Stimulated activated naive B cell treated with anti-CD40 and anti-IgM and Interleukin-4, amounts not matched to agents 10 μg/mL and 1 μg/mL and 100 μg/mL, for 72 hours (primary cell): ENCODE measurements around the gene SCGB2B2.
"Not testable (repeated sequence)": the region's sequence is repeated elsewhere in the genome, so short reads cannot be mapped to it uniquely, and the experiment has no call there.

Experiments used
- ATAC-seq, 2 donors: fragments of 150-1000 bp; cut with Tn5 transposase; replicated peaks; 2 replicates each; pipeline ENCODE4 v1.10.0; 2021; ENCODE audit warnings: moderate library complexity in 1 of 2
- DNase-seq: peaks from one replicate; pipeline ENCODE4 v3.0.0; 2021
- H3K27ac Mint-ChIP-seq: one replicate; pipeline ENCODE4 v1.8.0; 2022; ENCODE audit warnings: mild to moderate bottlenecking, mixed read lengths
- H3K27me3 Mint-ChIP-seq, 2 donors: one replicate each; pipeline ENCODE4 v1.8.0; 2022; ENCODE audit warnings: mixed read lengths in 2 of 2
- H3K36me3 Mint-ChIP-seq, 2 donors: one replicate each; pipeline ENCODE4 v1.8.0; 2022; ENCODE audit warnings: mixed read lengths in 2 of 2, mild to moderate bottlenecking in 1 of 2
- H3K4me1 Mint-ChIP-seq, 2 donors: one replicate each; pipeline ENCODE4 v1.8.0; 2022; ENCODE audit warnings: mixed read lengths in 2 of 2, mild to moderate bottlenecking in 1 of 2
- H3K4me3 Mint-ChIP-seq, 2 donors: one replicate each; pipeline ENCODE4 v1.8.0; 2022; ENCODE audit warnings: mild to moderate bottlenecking in 2 of 2, mixed read lengths in 2 of 2, moderate library complexity in 1 of 2
- H3K9me3 Mint-ChIP-seq, 2 donors: one replicate each; pipeline ENCODE4 v1.8.0; 2022; ENCODE audit warnings: mixed read lengths in 2 of 2, mild to moderate bottlenecking in 1 of 2

SCGB2B2 gene

DNA sequence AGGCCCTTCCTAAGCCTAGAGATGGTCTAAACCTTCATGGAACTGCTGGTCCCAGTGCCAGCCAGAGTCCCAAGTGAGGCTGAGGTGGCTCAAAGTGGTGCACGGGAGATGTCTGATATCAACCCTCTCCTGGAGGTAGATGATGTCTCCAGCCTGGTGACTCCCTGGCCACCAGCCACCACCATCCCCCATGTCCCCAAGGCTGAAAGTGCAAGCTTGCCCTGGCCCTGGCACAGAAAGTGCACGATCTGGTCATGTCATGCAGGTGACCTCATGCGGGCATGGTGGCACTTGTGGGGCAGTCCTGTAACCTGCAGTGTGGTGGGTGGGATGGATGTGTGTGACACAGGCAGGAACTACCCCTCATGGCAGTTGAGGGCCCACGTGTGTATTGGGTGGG, 11.7 kb downstream of the SCGB2B2 start:
- H3K36me3 Mint-ChIP-seq, H3K4me3 Mint-ChIP-seq, H3K27ac Mint-ChIP-seq, ATAC-seq, H3K9me3 Mint-ChIP-seq, DNase-seq, H3K27me3 Mint-ChIP-seq: not testable (repeated sequence)
- H3K4me1 Mint-ChIP-seq: peaks cover 0 to 11% of the 10 kb centered on the region in 2 donors

- H3K27ac Mint-ChIP-seq: no peak overlapping the region
- DNase-seq (no peak), ATAC-seq (no peak)
- peaks cover 0 to 11% of the 10 kb centered on the region in 2 donors for H3K4me1 Mint-ChIP-seq
- H3K36me3 Mint-ChIP-seq: peaks cover 2 to 3% of the 10 kb centered on the region in 2 donors
- peaks cover 0 to 10% of the 10 kb centered on the region in 2 donors for H3K27me3 Mint-ChIP-seq
- H3K9me3 Mint-ChIP-seq: peaks cover 0 to 2% of the 10 kb centered on the region in 2 donors
- no peak overlapping the region for H3K4me3 Mint-ChIP-seq
Observed at GRCh38 chr19:34664870-34665269, 12.1 kb downstream of the SCGB2B2 start.

DNA sequence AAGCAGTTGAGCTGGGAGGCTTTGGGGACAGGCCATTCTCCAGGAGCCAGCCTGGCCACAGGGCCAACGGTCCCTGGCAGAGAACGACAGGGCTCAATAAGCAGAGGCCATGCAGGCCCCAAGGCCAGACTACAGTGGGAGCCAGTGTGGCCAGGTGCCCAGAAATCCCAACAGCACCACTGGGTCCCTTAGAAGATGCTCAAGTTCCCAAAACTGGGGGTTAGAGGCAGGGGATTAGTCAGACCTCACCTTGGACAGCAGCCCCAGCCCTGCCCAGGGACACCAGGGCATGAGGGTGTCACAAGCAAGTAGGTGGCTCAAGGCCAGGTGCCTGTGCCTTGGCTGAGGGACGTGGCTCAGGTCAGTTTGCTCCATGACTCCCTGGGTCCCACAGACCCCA, 12.8 kb downstream of the SCGB2B2 start:
- DNase-seq (no peak), ATAC-seq (no peak)
- Mint-ChIP-seq H3K36me3 (peaks cover 2 to 3% of the 10 kb centered on the region in 2 donors), H3K4me1 (peaks cover 0 to 11% of the 10 kb centered on the region in 2 donors), H3K9me3 (peaks cover 0 to 2% of the 10 kb centered on the region in 2 donors), H3K4me3 (no peak overlapping the region), H3K27me3 (peaks cover 2 to 12% of the 10 kb centered on the region in 2 donors), H3K27ac (peak overlapping the region; percentile 44)

DNA sequence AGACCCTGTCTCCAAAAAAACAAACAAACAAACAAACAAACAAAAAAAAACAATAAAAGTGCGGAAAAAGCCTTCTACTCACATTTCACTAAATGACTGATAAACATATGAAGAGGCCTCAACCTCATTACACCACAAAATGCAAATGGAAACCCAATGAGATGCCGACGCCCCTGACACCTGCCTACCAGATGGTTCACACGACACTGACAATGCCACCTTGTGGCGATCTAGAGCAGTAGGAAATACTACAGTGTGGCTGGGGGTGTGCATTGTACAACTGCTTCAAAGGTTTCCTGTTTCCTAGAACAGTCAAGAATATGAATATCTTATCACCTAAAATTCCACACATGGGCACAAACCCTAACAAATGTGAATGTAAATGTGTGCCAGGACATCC, 14.0 kb downstream of the SCGB2B2 start:
- H3K27ac Mint-ChIP-seq: no peak overlapping the region
- peaks cover 0 to 11% of the 10 kb centered on the region in 2 donors for H3K4me1 Mint-ChIP-seq
- no peak overlapping the region for H3K4me3 Mint-ChIP-seq
- peak; percentile 92 to 95 for ATAC-seq
- H3K9me3 Mint-ChIP-seq: peaks cover 2 to 4% of the 10 kb centered on the region in 2 donors
- no peak for DNase-seq
- peaks cover 12 to 24% of the 10 kb centered on the region in 2 donors for H3K27me3 Mint-ChIP-seq
- peaks cover 2 to 12% of the 10 kb centered on the region in 2 donors for H3K36me3 Mint-ChIP-seq

DNA sequence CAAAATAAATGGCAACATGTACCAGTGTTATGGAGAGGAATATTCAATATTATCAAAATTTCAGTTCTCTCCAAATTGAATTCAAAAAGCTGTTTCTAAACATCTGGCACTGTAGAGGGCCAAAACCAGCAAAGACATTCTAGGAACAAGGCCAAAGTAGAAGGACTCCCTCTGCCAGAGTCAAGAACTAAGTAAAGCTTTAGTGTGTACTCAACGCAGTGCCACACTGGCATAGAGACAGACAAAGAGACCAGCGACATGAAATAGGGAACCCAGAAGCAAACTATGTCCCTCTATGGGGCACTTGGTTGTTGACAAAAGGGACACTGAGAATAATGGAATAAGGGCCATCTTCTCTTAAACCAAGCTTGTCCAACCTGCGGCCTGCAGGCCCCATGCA, 15.6 kb downstream of the SCGB2B2 start:
- no peak for ATAC-seq
- H3K4me1 Mint-ChIP-seq: peaks cover 0 to 11% of the 10 kb centered on the region in 2 donors

GRCh38 chr19:34655651-34656050, 21.3 kb downstream of the SCGB2B2 start:
- Mint-ChIP-seq H3K4me3 (no peak overlapping the region), H3K27me3 (peaks cover 28 to 44% of the 10 kb centered on the region in 2 donors), H3K36me3 (peaks cover 4 to 30% of the 10 kb centered on the region in 2 donors), H3K27ac (no peak overlapping the region), H3K9me3 (peaks cover 11 to 26% of the 10 kb centered on the region in 2 donors), H3K4me1 (peaks cover 0 to 2% of the 10 kb centered on the region in 2 donors)
- ATAC-seq (no peak), DNase-seq (no peak)

More for the DNA sequence above, 15.6 kb downstream of the SCGB2B2 start:
- no peak overlapping the region for H3K4me3 Mint-ChIP-seq
- peaks cover 3 to 8% of the 10 kb centered on the region in 2 donors for H3K9me3 Mint-ChIP-seq
- no peak overlapping the region for H3K27ac Mint-ChIP-seq
- peaks cover 21 to 35% of the 10 kb centered on the region in 2 donors for H3K27me3 Mint-ChIP-seq
- DNase-seq: no peak
- peaks cover 0 to 15% of the 10 kb centered on the region in 2 donors for H3K36me3 Mint-ChIP-seq

DNA sequence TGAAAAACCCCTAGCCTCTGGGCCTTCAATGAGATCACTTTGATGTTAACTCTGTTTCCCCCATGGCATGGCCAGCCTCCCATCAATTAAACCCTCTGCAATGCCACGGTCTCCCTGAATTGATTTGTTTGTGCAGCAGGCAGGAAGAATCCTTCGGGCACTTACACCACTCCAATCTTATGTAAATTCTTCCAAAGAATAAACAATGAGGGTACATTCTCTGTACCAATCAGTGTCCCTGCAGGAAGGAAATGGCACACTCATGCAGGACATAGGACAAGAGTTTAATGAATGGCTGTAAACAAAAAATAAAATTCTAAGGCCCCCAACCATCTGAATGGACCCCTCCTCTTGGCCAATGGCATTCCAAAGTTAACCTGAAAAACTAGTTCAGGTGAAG, 22.2 kb downstream of the SCGB2B2 start:
- H3K27me3 Mint-ChIP-seq: peaks cover 30 to 42% of the 10 kb centered on the region in 2 donors
- no peak overlapping the region for H3K4me3 Mint-ChIP-seq
- no peak for DNase-seq
- H3K4me1 Mint-ChIP-seq: peaks cover 0 to 2% of the 10 kb centered on the region in 2 donors
- H3K9me3 Mint-ChIP-seq: peaks cover 9 to 26% of the 10 kb centered on the region in 2 donors
- ATAC-seq: no peak
- H3K36me3 Mint-ChIP-seq: peaks cover 5 to 30% of the 10 kb centered on the region in 2 donors
- H3K27ac Mint-ChIP-seq: no peak overlapping the region

- no peak overlapping the region for H3K4me3 Mint-ChIP-seq
- H3K9me3 Mint-ChIP-seq: peaks cover 8 to 17% of the 10 kb centered on the region in 2 donors
- H3K4me1 Mint-ChIP-seq: peaks cover 0 to 2% of the 10 kb centered on the region in 2 donors
- H3K36me3 Mint-ChIP-seq: peaks cover 7 to 26% of the 10 kb centered on the region in 2 donors
- ATAC-seq: no peak
- no peak overlapping the region for H3K27ac Mint-ChIP-seq
- DNase-seq: no peak
- H3K27me3 Mint-ChIP-seq: peaks cover 19 to 29% of the 10 kb centered on the region in 2 donors
Observed at GRCh38 chr19:34651747-34652146, 25.2 kb downstream of the SCGB2B2 start.

DNA sequence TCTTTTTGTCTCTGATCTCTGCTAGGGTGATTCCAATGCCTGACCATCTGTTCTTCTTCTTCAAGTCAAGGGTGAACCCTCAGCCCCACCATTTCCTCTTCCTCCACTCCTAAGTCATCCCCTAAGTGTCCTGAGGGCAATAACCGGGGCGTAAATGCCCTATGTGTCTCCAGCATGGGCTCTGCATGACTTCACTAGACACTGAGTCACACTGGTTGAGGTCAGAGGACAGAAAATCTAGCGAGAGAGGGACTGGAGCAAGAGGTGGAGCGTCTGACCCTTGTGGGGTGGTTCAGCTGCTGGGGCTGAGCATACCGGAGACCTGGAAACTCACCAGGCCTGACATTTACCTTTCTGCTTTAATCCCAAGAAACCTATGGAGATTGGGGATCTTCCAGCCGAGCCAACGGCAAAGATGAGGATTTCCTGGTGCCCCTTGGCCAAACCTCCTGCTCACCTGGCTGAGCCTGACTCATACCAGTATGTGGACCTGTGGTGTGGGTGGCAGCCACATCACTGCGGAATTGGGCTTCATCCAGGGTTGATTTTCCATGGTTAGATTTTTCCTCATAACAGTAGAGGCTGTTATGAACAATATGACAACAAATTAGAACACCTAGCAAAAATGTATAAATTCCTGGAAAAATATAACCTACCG, 26.9 kb downstream of the SCGB2B2 start:
- Mint-ChIP-seq H3K27ac (no peak overlapping the region), H3K4me3 (no peak overlapping the region), H3K4me1 (peaks cover 0 to 2% of the 10 kb centered on the region in 2 donors), H3K27me3 (peaks cover 12 to 29% of the 10 kb centered on the region in 2 donors), H3K9me3 (peaks cover 4 to 12% of the 10 kb centered on the region in 2 donors), H3K36me3 (peaks cover 3 to 18% of the 10 kb centered on the region in 2 donors)
- ATAC-seq: no peak
- DNase-seq: no peak

GRCh38 chr19:34645551-34645950, 31.4 kb downstream of the SCGB2B2 start:
- no peak overlapping the region for H3K4me3 Mint-ChIP-seq
- H3K4me1 Mint-ChIP-seq: no peaks in the 10 kb centered on the region
- ATAC-seq (no peak), DNase-seq (no peak)
- H3K36me3 Mint-ChIP-seq: peaks cover 3 to 8% of the 10 kb centered on the region in 2 donors
- H3K27ac Mint-ChIP-seq: no peak overlapping the region
- no peaks in the 10 kb centered on the region for H3K9me3 Mint-ChIP-seq
- peaks cover 12 to 17% of the 10 kb centered on the region in 2 donors for H3K27me3 Mint-ChIP-seq

GRCh38 chr19:34644991-34645461, 31.9 kb downstream of the SCGB2B2 start:
- H3K4me1 Mint-ChIP-seq: no peaks in the 10 kb centered on the region
- peaks cover 12 to 15% of the 10 kb centered on the region in 2 donors for H3K27me3 Mint-ChIP-seq
- no peak overlapping the region for H3K4me3 Mint-ChIP-seq
- DNase-seq (no peak), ATAC-seq (no peak)
- no peak overlapping the region for H3K27ac Mint-ChIP-seq
- H3K36me3 Mint-ChIP-seq: peaks cover 3 to 8% of the 10 kb centered on the region in 2 donors
- no peaks in the 10 kb centered on the region for H3K9me3 Mint-ChIP-seq

DNA sequence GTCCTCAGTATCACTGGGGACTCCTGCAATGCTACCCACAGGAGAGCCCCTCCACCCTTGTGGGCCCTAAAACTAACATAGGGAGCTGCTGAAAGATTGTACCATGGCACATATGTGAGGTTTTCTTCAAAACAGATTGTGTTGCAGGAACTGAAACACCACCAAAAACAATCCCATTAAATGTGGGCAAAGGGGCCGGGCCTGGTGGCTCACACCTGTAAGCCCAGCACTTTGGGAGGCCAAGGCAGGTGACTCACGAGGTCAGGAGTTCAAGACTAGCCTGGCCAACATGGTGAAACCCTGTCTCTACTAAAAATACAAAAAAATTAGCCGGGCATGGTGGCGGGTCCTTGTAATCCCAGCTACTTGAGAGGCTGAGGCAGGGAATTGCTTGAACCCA, 34.7 kb downstream of the SCGB2B2 start:
- H3K4me3 Mint-ChIP-seq: no peak overlapping the region
- DNase-seq (no peak), ATAC-seq (no peak)
- peaks cover under 1 to 2% of the 10 kb centered on the region in 2 donors for H3K27me3 Mint-ChIP-seq
- peaks cover 0 to 1% of the 10 kb centered on the region in 2 donors for H3K36me3 Mint-ChIP-seq
- no peaks in the 10 kb centered on the region for H3K9me3 Mint-ChIP-seq
- no peak overlapping the region for H3K27ac Mint-ChIP-seq
- H3K4me1 Mint-ChIP-seq: peaks cover 3 to 5% of the 10 kb centered on the region in 2 donors

DNA sequence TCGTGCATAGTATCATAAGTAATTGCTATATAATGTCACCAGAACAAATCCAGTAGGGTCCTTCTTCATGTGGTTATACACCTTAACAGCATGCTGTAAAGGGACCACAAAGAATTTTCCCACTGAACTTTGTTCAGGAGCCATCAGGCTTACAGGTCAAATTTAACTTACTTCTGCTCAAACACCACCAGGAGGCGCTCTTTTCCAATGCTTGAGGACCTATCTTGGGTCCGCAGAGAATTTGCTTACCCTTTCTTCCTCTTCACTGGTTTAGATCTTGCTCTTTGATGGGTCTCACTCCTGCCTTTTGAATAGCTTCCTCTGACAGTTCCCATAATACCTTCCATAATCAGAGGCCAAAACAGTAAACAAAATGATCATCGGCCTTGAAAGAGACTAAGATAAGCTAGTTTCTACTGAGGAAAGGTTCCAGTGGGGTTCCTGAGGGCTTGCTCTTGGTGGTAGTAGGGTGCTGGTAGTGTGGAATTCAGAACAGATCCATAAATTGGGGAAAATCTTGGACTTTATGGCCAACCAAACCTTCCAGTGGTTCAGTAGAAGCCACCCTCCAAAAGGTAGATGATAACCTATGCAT, 37.4 kb downstream of the SCGB2B2 start:
- Mint-ChIP-seq H3K36me3 (peaks cover 12 to 17% of the 10 kb centered on the region in 2 donors), H3K4me1 (peaks cover 3 to 5% of the 10 kb centered on the region in 2 donors), H3K27me3 (no peaks in the 10 kb centered on the region), H3K27ac (no peak overlapping the region), H3K9me3 (peaks cover 6 to 7% of the 10 kb centered on the region in 2 donors), H3K4me3 (no peak overlapping the region)
- DNase-seq (peak; percentile 27), ATAC-seq (peak; percentile 86 to 88)

- Mint-ChIP-seq H3K4me3 (no peak overlapping the region), H3K4me1 (no peaks in the 10 kb centered on the region), H3K9me3 (peaks cover 9% of the 10 kb centered on the region in 2 donors), H3K36me3 (peaks cover 15 to 21% of the 10 kb centered on the region in 2 donors), H3K27ac (no peak overlapping the region), H3K27me3 (no peaks in the 10 kb centered on the region)
- DNase-seq (no peak), ATAC-seq (no peak)
Observed at GRCh38 chr19:34633802-34634201, 43.2 kb downstream of the SCGB2B2 start.
